ENCODE data around the gene FOSL1. TPM values are rescaled to one million over a fixed set of nuclear protein-coding genes. Genes with fewer than 3 reads are reported as not detected.
A peak's percentile ranks its signal among the peaks of the same experiment; 100 is the strongest.

The FOSL1 gene
- total and polyA plus RNA-seq, 2 donors (not counting 1 experiment from before 2014, with no cell fraction given), result 2.3 TPM; not detected in 1

GRCh38 chr11:65895482-65895981 is 4.7 kb downstream of the FOSL1 start:
- Mint-ChIP-seq H3K4me3 (peak overlapping the region; percentile 21), H3K9me3 (ENCODE audit: insufficient read depth) (no peaks in the 10 kb centered on the region), H3K27me3 (peaks cover 5% of the 10 kb centered on the region), H3K27ac (peak overlapping the region; percentile 28), H3K4me1 (peaks cover 33% of the 10 kb centered on the region)
- H3K36me3 ChIP-seq (replicated peaks in 1 of 2; ENCODE audit: control extremely low read depth in 1 of 2, control insufficient read depth in 1 of 2, extremely low read depth in 1 of 2, insufficient read depth in 2 of 2, low read length in 1 of 2), result no peaks in the 10 kb centered on the region
- peaks cover 0 to 10% (median 0%) of the 10 kb centered on the region in 3 donors for H3K9me3 ChIP-seq (ENCODE audit: control extremely low read depth in 1 of 3, control insufficient read depth in 2 of 3, insufficient read depth in 1 of 3, low read length in 2 of 3)
- H3K4me1 ChIP-seq (ENCODE audit: control insufficient read depth in 2 of 2, insufficient read depth in 2 of 2, low read length in 2 of 2), result peaks cover 45 to 49% of the 10 kb centered on the region in 2 donors
- DNase-seq, result no peak
- H3K4me2 ChIP-seq (replicated peaks; ENCODE audit: low read depth, low read length, poor library complexity, severe bottlenecking), result no peak overlapping the region
- TF ChIP-seq EZH2 (IDR thresholded peaks at IDR 0.05; ENCODE audit: borderline replicate concordance, insufficient read depth, low read depth, low read length, poor library complexity, severe bottlenecking) (no peak), CTCF (IDR thresholded peaks at IDR 0.05) (no peak)
- 100% methylated on average over 3 of the region's 5 CpGs for WGBS (ENCODE audit: insufficient coverage)
- no peak overlapping the region for H3K9ac ChIP-seq (ENCODE audit: low read length)
- intact Hi-C loops (cut with micrococcal nuclease), result no loop called here
- CTCF ChIA-PET, result interaction anchor here (1.6 to 15.5 kb wide), 3 partner anchors 11 to 112 kb away, joined by 3 to 244 read pairs (median 44); partner anchors contain the start of genes CFL1 and MUS81
- ATAC-seq (ENCODE audit: low read depth), result no peak
- POLR2A ChIA-PET, result interaction anchor here (0.7 to 1.0 kb wide), 2 partner anchors 23 to 373 kb away, joined by 3 to 5 read pairs; no protein-coding TSS in a partner anchor
- no peak overlapping the region for H3K27ac ChIP-seq (ENCODE audit: low read length in 2 of 2)
- no peak overlapping the region for H3K4me3 ChIP-seq (ENCODE audit: control extremely low read depth in 1 of 5, extremely low read depth in 1 of 5, insufficient read depth in 1 of 5, low read depth in 2 of 5, low read length in 4 of 5)
- H3K79me2 ChIP-seq (ENCODE audit: control insufficient read depth, insufficient read depth, low read length), result peaks cover 19% of the 10 kb centered on the region
- no peak overlapping the region for H2AFZ ChIP-seq (ENCODE audit: insufficient read depth, low read depth, low read length, poor library complexity, severe bottlenecking)
- H3K27me3 ChIP-seq (replicated peaks in 1 of 4; ENCODE audit: control extremely low read depth in 1 of 4, control insufficient read depth in 3 of 4, insufficient read depth in 4 of 4, low read length in 3 of 4), result peaks cover 0 to 16% (median 7%) of the 10 kb centered on the region in 4 experiments
- H4K20me1 ChIP-seq (ENCODE audit: control insufficient read depth, insufficient read depth, low read length, poor library complexity, severe bottlenecking), result peaks cover 21% of the 10 kb centered on the region

GRCh38 chr11:65894034-65894591 is 6.1 kb downstream of the FOSL1 start:
- TF ChIP-seq EZH2 (IDR thresholded peaks at IDR 0.05; ENCODE audit: borderline replicate concordance, insufficient read depth, low read depth, low read length, poor library complexity, severe bottlenecking) (no peak), CTCF (IDR thresholded peaks at IDR 0.05) (no peak)
- peak overlapping the region; percentile 82 for H2AFZ ChIP-seq (ENCODE audit: insufficient read depth, low read depth, low read length, poor library complexity, severe bottlenecking)
- intact Hi-C loops (cut with micrococcal nuclease), result no loop called here
- peaks cover 0 to 7% (median 3%) of the 10 kb centered on the region in 4 experiments for H3K27me3 ChIP-seq (replicated peaks in 1 of 4; ENCODE audit: control extremely low read depth in 1 of 4, control insufficient read depth in 3 of 4, insufficient read depth in 4 of 4, low read length in 3 of 4)
- H3K4me3 Mint-ChIP-seq, result peak overlapping the region; percentile 98
- peaks cover 4% of the 10 kb centered on the region for H3K27me3 Mint-ChIP-seq
- ChIA-PET CTCF (interaction anchor here (0.7 to 15.5 kb wide), 5 partner anchors 10 to 374 kb away, joined by 3 to 244 read pairs (median 3); partner anchors contain the start of genes CFL1, MUS81 and RAB1B), POLR2A (interaction anchor here (0.6 to 2.4 kb wide), 3 partner anchors 24 to 1648 kb away, joined by 3 to 10 read pairs (median 6); partner anchors contain the start of genes BANF1 and C11orf68)
- peak overlapping the region; percentile 98 for H3K27ac Mint-ChIP-seq
- H3K9me3 Mint-ChIP-seq (ENCODE audit: insufficient read depth), result no peaks in the 10 kb centered on the region
- H3K27ac ChIP-seq (ENCODE audit: low read length in 2 of 2), result peak overlapping the region; percentile 69 to 70
- WGBS (ENCODE audit: insufficient coverage), result 2% methylated on average over 15 of the region's 16 CpGs
- H3K4me1 ChIP-seq (ENCODE audit: control insufficient read depth in 2 of 2, insufficient read depth in 2 of 2, low read length in 2 of 2), result peaks cover 47 to 51% of the 10 kb centered on the region in 2 donors
- H4K20me1 ChIP-seq (ENCODE audit: control insufficient read depth, insufficient read depth, low read length, poor library complexity, severe bottlenecking), result peaks cover 21% of the 10 kb centered on the region
- H3K4me1 Mint-ChIP-seq, result peaks cover 43% of the 10 kb centered on the region
- DNase-seq, result peak; percentile 63
- H3K9me3 ChIP-seq (ENCODE audit: control extremely low read depth in 1 of 3, control insufficient read depth in 2 of 3, insufficient read depth in 1 of 3, low read length in 2 of 3), result peaks cover 0 to 3% (median 0%) of the 10 kb centered on the region in 3 donors
- no peak for ATAC-seq (ENCODE audit: low read depth)
- peak overlapping the region; percentile 99 for H3K4me2 ChIP-seq (replicated peaks; ENCODE audit: low read depth, low read length, poor library complexity, severe bottlenecking)
- no peaks in the 10 kb centered on the region for H3K36me3 ChIP-seq (replicated peaks in 1 of 2; ENCODE audit: control extremely low read depth in 1 of 2, control insufficient read depth in 1 of 2, extremely low read depth in 1 of 2, insufficient read depth in 2 of 2, low read length in 1 of 2)
- peak overlapping the region; percentile 54 for H3K9ac ChIP-seq (ENCODE audit: low read length)
- peaks cover 19% of the 10 kb centered on the region for H3K79me2 ChIP-seq (ENCODE audit: control insufficient read depth, insufficient read depth, low read length)
- peak overlapping the region in 4 of 5 experiments; percentile 33 to 49 (median 44) for H3K4me3 ChIP-seq (ENCODE audit: control extremely low read depth in 1 of 5, extremely low read depth in 1 of 5, insufficient read depth in 1 of 5, low read depth in 2 of 5, low read length in 4 of 5)
